Mucosa of descending colon (tissue), 3 donors: Measurements from ENCODE around the gene SH2D5. TPM values are rescaled to one million over a fixed set of nuclear protein-coding genes. Genes with fewer than 3 reads are reported as not detected.

Experiments
- ATAC-seq: fragments of 200-7000 bp; cut with Tn5 transposase; one replicate; pipeline ENCODE4 v1.9.1; 2020; ENCODE audit warnings: mild to moderate bottlenecking, moderate library complexity
- DNase-seq, 3 donors: peaks; one replicate each; pipeline ENCODE4 v3.0.0-alpha.2; 2020
- H3K36me3 ChIP-seq: fragments of 200-600 bp; one replicate; pipeline ENCODE4 v1.8.0; 2021; ENCODE audit warnings: low read depth, mild to moderate bottlenecking
- H3K4me1 ChIP-seq: fragments of 200-600 bp; one replicate; pipeline ENCODE4 v1.8.0; 2021; ENCODE audit warnings: low read depth, mild to moderate bottlenecking
- H3K4me3 ChIP-seq: fragments of 200-600 bp; one replicate; pipeline ENCODE4 v1.8.0; 2021; ENCODE audit warnings: mild to moderate bottlenecking
- H3K9me3 ChIP-seq: fragments of 200-600 bp; one replicate; pipeline ENCODE4 v1.8.0; 2021; ENCODE audit warnings: mild to moderate bottlenecking
- intact Hi-C, 2 donors: fragments of 100-400 bp; cut with DNase I in 1 of 2; cut with micrococcal nuclease in 1 of 2; formaldehyde crosslinking; loops; one replicate each; pipeline versions ENCODE4 v1.11.0 to v1.11.1; 2022; cut with DNase I, micrococcal nuclease
- total RNA-seq, 3 donors: library from RNA; stranded (reverse); fragmentation: NEBNext Ultra II Directional in 2 of 3; extraction: Animal tissue kit (Norgen Biotek cat#: 25700) in 2 of 3; gene quantifications; one replicate each; pipeline versions ENCODE4 v1.2.1 to v1.2.4, GENCODE V29; 2021 to 2023
- TF ChIP-seq, protein P1 (sequence below): fragments of 200-600 bp; IDR thresholded peaks from one replicate; pipeline ENCODE4 v1.8.0; 2022; ENCODE audit warnings: antibody characterized with exemption, mild to moderate bottlenecking
- donor health status: DM: no; HTN: no; CAD: no; lungs with moderate emphysema.
- donor health status: DM: no; HTN: no; CAD: no.
- donor health status: DM: no; HTN: yes; CAD: no.

The SH2D5 gene
- total RNA-seq, 3 donors from 2014 or later = 0.07 to 0.09 TPM; not detected in 1

- Histone ChIP-seq H3K36me3 (no peaks in the 10 kb centered on the region), H3K9me3 (no peaks in the 10 kb centered on the region), H3K4me1 (peaks cover 8% of the 10 kb centered on the region), H3K4me3 (no peak overlapping the region)
- DNase-seq (no peak), ATAC-seq (no peak)
- intact Hi-C loops = no loop called here
- TF ChIP-seq, protein P1, sequence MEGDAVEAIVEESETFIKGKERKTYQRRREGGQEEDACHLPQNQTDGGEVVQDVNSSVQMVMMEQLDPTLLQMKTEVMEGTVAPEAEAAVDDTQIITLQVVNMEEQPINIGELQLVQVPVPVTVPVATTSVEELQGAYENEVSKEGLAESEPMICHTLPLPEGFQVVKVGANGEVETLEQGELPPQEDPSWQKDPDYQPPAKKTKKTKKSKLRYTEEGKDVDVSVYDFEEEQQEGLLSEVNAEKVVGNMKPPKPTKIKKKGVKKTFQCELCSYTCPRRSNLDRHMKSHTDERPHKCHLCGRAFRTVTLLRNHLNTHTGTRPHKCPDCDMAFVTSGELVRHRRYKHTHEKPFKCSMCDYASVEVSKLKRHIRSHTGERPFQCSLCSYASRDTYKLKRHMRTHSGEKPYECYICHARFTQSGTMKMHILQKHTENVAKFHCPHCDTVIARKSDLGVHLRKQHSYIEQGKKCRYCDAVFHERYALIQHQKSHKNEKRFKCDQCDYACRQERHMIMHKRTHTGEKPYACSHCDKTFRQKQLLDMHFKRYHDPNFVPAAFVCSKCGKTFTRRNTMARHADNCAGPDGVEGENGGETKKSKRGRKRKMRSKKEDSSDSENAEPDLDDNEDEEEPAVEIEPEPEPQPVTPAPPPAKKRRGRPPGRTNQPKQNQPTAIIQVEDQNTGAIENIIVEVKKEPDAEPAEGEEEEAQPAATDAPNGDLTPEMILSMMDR = no peak
These were observed 17.1 kb downstream of the SH2D5 start for GRCh38 chr1:20715406-20715805.

DNA sequence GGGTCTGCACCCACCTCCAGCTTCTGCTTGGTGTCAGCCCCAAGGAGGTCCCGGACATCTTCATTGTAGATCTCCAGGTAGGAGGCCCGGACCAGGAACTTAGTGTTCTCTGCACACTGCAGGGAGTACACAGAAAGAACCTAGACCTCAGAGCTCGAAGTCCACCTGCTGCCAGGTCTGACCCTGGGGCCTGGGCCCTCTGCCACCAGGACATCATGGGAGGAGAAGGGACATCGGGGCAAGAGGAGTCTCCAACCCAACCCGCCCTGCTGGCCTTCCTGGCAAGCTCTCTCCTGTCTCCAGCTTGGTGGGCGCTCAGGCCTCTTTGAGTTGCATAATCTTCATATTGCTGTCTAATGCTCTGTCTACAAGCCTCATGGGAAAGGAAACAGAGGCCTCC lies 19.1 kb downstream of the SH2D5 start:
- no peaks in the 10 kb centered on the region for H3K9me3 ChIP-seq
- H3K4me1 ChIP-seq = peaks cover 8% of the 10 kb centered on the region
- TF ChIP-seq, protein P1 = no peak
- intact Hi-C loops = no loop called here
- H3K4me3 ChIP-seq = no peak overlapping the region
- DNase-seq = no peak
- ATAC-seq = no peak
- H3K36me3 ChIP-seq = no peaks in the 10 kb centered on the region

DNA sequence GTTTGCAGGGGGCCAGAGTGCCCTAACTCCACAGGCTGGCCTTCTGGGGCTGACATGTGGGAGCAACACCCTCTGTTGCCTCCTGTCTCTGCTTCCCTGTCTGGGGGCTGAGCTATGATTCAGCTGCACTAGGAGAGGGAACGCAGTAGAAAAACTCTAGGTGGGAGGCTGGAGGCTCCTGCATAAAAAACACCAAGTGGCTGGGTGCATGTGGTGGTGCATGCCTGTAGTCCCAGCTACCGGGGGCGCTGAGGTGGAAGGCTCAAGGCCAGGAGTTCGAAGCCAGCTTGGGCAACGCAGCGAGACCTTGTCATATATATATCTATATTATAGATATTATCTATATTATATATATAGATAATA lies 20.3 kb downstream of the SH2D5 start:
- H3K9me3 ChIP-seq = no peaks in the 10 kb centered on the region
- intact Hi-C loops = no loop called here
- H3K36me3 ChIP-seq = no peaks in the 10 kb centered on the region
- TF ChIP-seq, protein P1 = no peak
- ATAC-seq (no peak), DNase-seq (no peak)
- H3K4me1 ChIP-seq = peaks cover 3% of the 10 kb centered on the region
- H3K4me3 ChIP-seq = no peak overlapping the region

DNA sequence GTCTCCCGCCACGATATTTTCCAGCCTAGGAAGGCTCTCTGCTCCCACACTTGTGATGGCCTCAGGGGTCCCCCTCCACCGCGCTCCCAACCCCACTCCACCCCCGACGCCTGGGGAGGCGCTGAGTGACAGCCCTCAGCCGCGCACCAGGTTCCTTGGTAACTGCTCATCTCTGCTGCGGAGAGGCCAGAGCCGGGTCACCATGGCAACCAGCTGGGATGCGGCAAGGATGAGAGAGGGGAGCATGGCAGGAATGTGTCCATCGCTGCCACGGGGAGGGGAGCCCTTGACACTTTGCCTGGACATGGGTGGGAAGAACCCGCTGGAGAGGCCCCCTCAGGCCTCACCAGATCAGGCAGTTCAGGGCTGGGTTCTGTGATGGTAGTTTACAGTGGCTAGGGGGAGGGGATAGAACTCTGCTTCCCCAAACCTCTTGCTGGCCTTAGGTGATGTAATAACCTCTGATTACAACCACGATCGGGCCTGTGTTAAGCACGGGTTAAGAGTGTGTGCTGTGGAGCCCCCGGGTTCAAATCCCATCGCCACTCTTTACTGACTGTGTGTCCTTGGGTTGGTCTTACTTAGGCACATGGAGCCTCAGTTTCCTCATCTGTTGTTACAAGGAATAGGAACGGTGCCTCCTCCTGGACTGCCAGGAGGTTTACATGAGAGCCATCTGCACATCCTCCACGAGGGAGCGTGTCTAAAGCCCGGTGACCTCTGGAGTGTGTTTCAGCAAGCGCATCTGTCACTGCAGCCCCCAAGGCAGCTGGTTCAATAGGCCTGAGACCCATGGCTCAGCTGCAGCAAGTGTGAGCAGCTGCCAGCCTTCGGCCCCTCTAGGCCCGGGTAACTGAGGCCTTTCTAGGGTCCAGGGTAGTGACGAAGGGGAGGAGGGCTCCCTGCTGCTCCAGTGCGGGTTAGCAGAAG lies 21.0 kb downstream of the SH2D5 start:
- ATAC-seq (no peak), DNase-seq (no peak)
- Histone ChIP-seq H3K36me3 (no peaks in the 10 kb centered on the region), H3K9me3 (no peaks in the 10 kb centered on the region), H3K4me1 (no peaks in the 10 kb centered on the region), H3K4me3 (no peak overlapping the region)
- intact Hi-C loops = no loop called here
- TF ChIP-seq, protein P1 = no peak

- intact Hi-C loops = no loop called here
- TF ChIP-seq, protein P1 = no peak
- H3K4me1 ChIP-seq = no peaks in the 10 kb centered on the region
- no peak overlapping the region for H3K4me3 ChIP-seq
- H3K36me3 ChIP-seq = no peaks in the 10 kb centered on the region
- H3K9me3 ChIP-seq = no peaks in the 10 kb centered on the region
- ATAC-seq (no peak), DNase-seq (no peak)
These were observed 21.8 kb downstream of the SH2D5 start for GRCh38 chr1:20710469-20711284.
